GM13976 (cell line): Measurements from ENCODE around the gene STAM2.
"Not testable (repeated sequence)": the region's sequence is repeated elsewhere in the genome, so short reads cannot be mapped to it uniquely, and the experiment has no call there.

ENCODE experiments used
- DNase-seq: peaks from one replicate; pipeline ENCODE4 v3.0.0; 2012; ENCODE audit warnings: low spot score
- CTCF ChIP-seq: IDR thresholded peaks from 2 replicates; pipeline ENCODE4 v1.5.1; 2012; ENCODE audit warnings: borderline replicate concordance, mild to moderate bottlenecking; ENCODE audit not compliant: insufficient read depth; ENCODE audit errors: extremely low read depth, missing control alignments, control extremely low read depth
- in situ Hi-C: fragments of 300-500 bp; cut with MboI; formaldehyde crosslinking; loops from one replicate; pipeline ENCODE4 v1.12.0; 2022; ENCODE audit warnings: low sequenced_read_pairs, mixed read lengths, inconsistent platforms; ENCODE audit not compliant: unreplicated experiment

Gene STAM2

GRCh38 chr2:152200565-152201465 is 25.3 kb upstream of the STAM2 start:
- in situ Hi-C loops = no loop called here
- no peak for DNase-seq
- TF ChIP-seq CTCF = no peak

GRCh38 chr2:152200101-152200500 is 24.5 kb upstream of the STAM2 start:
- no peak for DNase-seq
- TF ChIP-seq CTCF = no peak
- in situ Hi-C loops = no loop called here

- TF ChIP-seq CTCF = no peak
- DNase-seq = no peak
- in situ Hi-C loops = no loop called here
Observed at GRCh38 chr2:152198499-152198898, 22.9 kb upstream of the STAM2 start.

- in situ Hi-C loops = not testable (repeated sequence)
Observed at GRCh38 chr2:152197508-152198284, 22.1 kb upstream of the STAM2 start.

GRCh38 chr2:152189622-152190495 is 14.3 kb upstream of the STAM2 start:
- DNase-seq = peak; percentile 54
- TF ChIP-seq CTCF = peak; percentile 59
- in situ Hi-C loops = loop anchor here (5.0 kb wide), 1 partner anchor 442 kb away; no protein-coding TSS in a partner anchor

More at GRCh38 chr2:152197508-152198284, 22.1 kb upstream of the STAM2 start:
- DNase-seq = not testable (repeated sequence)

GRCh38 chr2:152186808-152187207 is 11.2 kb upstream of the STAM2 start:
- DNase-seq = not testable (repeated sequence)
- in situ Hi-C loops = loop anchor here (5.0 kb wide), 1 partner anchor 445 kb away; no protein-coding TSS in a partner anchor

- TF ChIP-seq CTCF = no peak
- in situ Hi-C loops = loop anchor here (5.0 kb wide), 1 partner anchor 446 kb away; no protein-coding TSS in a partner anchor
- no peak for DNase-seq
Observed at GRCh38 chr2:152186262-152186661, 10.7 kb upstream of the STAM2 start.
